ENCODE measurements around the gene SHISA6. TPM values are rescaled to one million over a fixed set of nuclear protein-coding genes. Genes with fewer than 3 reads are reported as not detected.

The SHISA6 gene
- total RNA-seq, 2 donors from 2014 or later: 6.7 to 14.4 TPM

DNA sequence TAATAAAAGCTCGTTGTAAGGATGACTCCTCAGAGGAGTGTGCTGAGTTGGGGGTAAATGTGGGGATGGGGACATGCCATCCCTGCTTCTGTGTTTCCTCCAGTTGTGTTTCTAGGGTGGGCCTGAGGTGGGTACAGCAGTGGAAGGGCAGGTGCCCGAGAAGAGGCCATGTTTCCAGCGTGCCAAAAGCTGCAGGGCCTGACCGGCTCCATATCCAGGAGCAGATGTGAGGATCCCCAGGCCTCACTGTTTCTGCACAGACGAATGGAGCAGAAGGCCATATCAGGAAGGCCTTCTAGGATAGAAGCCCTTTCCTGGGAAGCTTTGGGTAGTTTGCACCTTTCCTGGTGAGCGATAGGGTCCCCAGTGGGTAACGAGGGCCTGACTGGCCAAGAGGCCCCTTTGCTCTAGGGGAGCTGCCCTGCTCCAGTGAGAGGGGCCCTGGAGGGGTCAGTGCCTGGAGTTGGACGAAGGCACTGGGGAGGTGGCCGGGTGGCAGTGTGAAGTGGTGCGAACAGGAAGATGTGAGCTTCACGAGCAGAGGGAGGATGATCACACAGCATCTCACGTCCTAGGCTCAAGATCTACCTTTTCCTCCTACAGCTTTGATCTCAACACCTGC lies 62.9 kb downstream of the SHISA6 start:
- H3K36me3 Mint-ChIP-seq (ENCODE audit: low read depth): peaks cover 12% of the 10 kb centered on the region
- Histone ChIP-seq H3K27me3 (ENCODE audit: control insufficient read depth, insufficient read depth, low read length, poor library complexity, severe bottlenecking) (no peaks in the 10 kb centered on the region), H3K36me3 (ENCODE audit: control insufficient read depth, insufficient read depth, low read length) (no peaks in the 10 kb centered on the region), H3K9ac (ENCODE audit: extremely low read depth, low read length, poor library complexity, severe bottlenecking) (no peak overlapping the region), H3K9me3 (ENCODE audit: control insufficient read depth, low read length) (peaks cover 5% of the 10 kb centered on the region), H3K4me1 (ENCODE audit: control insufficient read depth, insufficient read depth, low read length) (no peaks in the 10 kb centered on the region), H3K4me3 (ENCODE audit: low read length) (no peak overlapping the region), H3K27ac (ENCODE audit: low read depth, low read length) (no peak overlapping the region)
- peaks cover 12% of the 10 kb centered on the region for H3K9me3 Mint-ChIP-seq
- H3K4me3 Mint-ChIP-seq: no peak overlapping the region
- no peak for DNase-seq
- H3K4me1 Mint-ChIP-seq: no peaks in the 10 kb centered on the region
- H3K27ac Mint-ChIP-seq: no peak overlapping the region
- H3K27me3 Mint-ChIP-seq (ENCODE audit: insufficient read depth): peaks cover 4% of the 10 kb centered on the region
- TF ChIP-seq, protein P1, sequence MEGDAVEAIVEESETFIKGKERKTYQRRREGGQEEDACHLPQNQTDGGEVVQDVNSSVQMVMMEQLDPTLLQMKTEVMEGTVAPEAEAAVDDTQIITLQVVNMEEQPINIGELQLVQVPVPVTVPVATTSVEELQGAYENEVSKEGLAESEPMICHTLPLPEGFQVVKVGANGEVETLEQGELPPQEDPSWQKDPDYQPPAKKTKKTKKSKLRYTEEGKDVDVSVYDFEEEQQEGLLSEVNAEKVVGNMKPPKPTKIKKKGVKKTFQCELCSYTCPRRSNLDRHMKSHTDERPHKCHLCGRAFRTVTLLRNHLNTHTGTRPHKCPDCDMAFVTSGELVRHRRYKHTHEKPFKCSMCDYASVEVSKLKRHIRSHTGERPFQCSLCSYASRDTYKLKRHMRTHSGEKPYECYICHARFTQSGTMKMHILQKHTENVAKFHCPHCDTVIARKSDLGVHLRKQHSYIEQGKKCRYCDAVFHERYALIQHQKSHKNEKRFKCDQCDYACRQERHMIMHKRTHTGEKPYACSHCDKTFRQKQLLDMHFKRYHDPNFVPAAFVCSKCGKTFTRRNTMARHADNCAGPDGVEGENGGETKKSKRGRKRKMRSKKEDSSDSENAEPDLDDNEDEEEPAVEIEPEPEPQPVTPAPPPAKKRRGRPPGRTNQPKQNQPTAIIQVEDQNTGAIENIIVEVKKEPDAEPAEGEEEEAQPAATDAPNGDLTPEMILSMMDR (conservative IDR thresholded peaks at IDR 0.05): no peak
- WGBS, 2 experiments (ENCODE audit: insufficient coverage in 1 of 2, insufficient read length in 1 of 2): 94 to 97% methylated on average over 9 to 12 of the region's 12 CpGs

DNA sequence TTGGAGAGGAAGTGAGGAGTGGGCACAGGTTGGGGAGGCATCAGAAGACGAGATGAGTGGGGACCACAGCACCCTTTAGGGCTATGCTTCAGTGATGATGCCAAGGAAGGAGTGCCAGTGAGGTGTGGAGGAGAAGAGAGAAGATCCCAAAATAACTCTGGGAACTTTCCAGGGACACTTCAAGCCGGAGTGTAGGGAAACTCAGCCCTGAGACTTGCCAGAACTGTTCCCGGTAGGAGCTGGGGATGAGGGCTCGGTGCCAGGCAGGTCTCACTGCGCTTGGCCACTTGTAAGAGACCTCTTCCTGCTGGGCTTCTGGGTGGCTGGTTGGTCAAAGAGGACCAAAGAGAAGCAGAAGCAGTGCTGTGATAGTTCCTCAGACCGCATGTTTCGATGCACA lies 63.6 kb downstream of the SHISA6 start:
- H3K27me3 Mint-ChIP-seq (ENCODE audit: insufficient read depth): peaks cover 4% of the 10 kb centered on the region
- H3K9ac ChIP-seq (ENCODE audit: extremely low read depth, low read length, poor library complexity, severe bottlenecking): no peak overlapping the region
- 95 to 96% methylated on average over 7 of the region's 7 CpGs for WGBS, 2 experiments (ENCODE audit: insufficient coverage in 1 of 2, insufficient read length in 1 of 2)
- H3K27ac Mint-ChIP-seq: no peak overlapping the region
- TF ChIP-seq, protein P1 (conservative IDR thresholded peaks at IDR 0.05): no peak
- no peak for DNase-seq
- peaks cover 12% of the 10 kb centered on the region for H3K9me3 Mint-ChIP-seq
- H3K4me3 Mint-ChIP-seq: no peak overlapping the region
- no peak overlapping the region for H3K4me3 ChIP-seq (ENCODE audit: low read length)
- peaks cover 5% of the 10 kb centered on the region for H3K9me3 ChIP-seq (ENCODE audit: control insufficient read depth, low read length)
- no peaks in the 10 kb centered on the region for H3K36me3 ChIP-seq (ENCODE audit: control insufficient read depth, insufficient read depth, low read length)
- no peaks in the 10 kb centered on the region for H3K27me3 ChIP-seq (ENCODE audit: control insufficient read depth, insufficient read depth, low read length, poor library complexity, severe bottlenecking)
- H3K27ac ChIP-seq (ENCODE audit: low read depth, low read length): no peak overlapping the region
- H3K36me3 Mint-ChIP-seq (ENCODE audit: low read depth): peaks cover 12% of the 10 kb centered on the region
- no peaks in the 10 kb centered on the region for H3K4me1 ChIP-seq (ENCODE audit: control insufficient read depth, insufficient read depth, low read length)
- H3K4me1 Mint-ChIP-seq: no peaks in the 10 kb centered on the region

DNA sequence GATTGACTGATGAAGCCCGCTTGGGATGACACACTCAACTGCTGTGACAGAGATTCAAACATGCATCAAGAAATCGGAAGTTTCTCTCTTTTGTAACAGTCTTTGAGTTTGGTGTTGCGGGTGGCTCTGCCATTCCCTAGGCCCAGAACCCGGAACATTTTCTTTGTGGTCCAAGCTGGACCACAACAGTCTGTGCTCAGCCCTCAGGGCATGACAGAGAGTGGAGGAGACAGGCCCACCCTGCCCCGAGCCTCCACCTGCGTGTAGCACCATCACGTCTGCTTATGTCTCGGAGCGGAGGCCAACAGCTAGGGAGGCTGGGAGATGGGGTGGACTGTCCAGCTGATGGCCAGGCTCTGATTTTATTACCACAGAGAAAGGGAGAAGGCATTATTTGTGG lies 64.5 kb downstream of the SHISA6 start:
- Mint-ChIP-seq H3K9me3 (peaks cover 12% of the 10 kb centered on the region), H3K27me3 (ENCODE audit: insufficient read depth) (peaks cover 4% of the 10 kb centered on the region), H3K27ac (no peak overlapping the region), H3K36me3 (ENCODE audit: low read depth) (peaks cover 12% of the 10 kb centered on the region), H3K4me1 (no peaks in the 10 kb centered on the region), H3K4me3 (no peak overlapping the region)
- Histone ChIP-seq H3K27me3 (ENCODE audit: control insufficient read depth, insufficient read depth, low read length, poor library complexity, severe bottlenecking) (no peaks in the 10 kb centered on the region), H3K36me3 (ENCODE audit: control insufficient read depth, insufficient read depth, low read length) (no peaks in the 10 kb centered on the region), H3K4me3 (ENCODE audit: low read length) (no peak overlapping the region), H3K4me1 (ENCODE audit: control insufficient read depth, insufficient read depth, low read length) (no peaks in the 10 kb centered on the region), H3K9ac (ENCODE audit: extremely low read depth, low read length, poor library complexity, severe bottlenecking) (no peak overlapping the region), H3K9me3 (ENCODE audit: control insufficient read depth, low read length) (peaks cover 5% of the 10 kb centered on the region), H3K27ac (ENCODE audit: low read depth, low read length) (no peak overlapping the region)
- TF ChIP-seq, protein P1 (conservative IDR thresholded peaks at IDR 0.05): no peak
- WGBS, 2 experiments (ENCODE audit: insufficient coverage in 1 of 2, insufficient read length in 1 of 2): 89 to 93% methylated on average over 4 to 9 of the region's 9 CpGs
- no peak for DNase-seq

Data from endodermal cell (in vitro differentiated cells).